ENCODE measurements around the gene FNTB.

DNA sequence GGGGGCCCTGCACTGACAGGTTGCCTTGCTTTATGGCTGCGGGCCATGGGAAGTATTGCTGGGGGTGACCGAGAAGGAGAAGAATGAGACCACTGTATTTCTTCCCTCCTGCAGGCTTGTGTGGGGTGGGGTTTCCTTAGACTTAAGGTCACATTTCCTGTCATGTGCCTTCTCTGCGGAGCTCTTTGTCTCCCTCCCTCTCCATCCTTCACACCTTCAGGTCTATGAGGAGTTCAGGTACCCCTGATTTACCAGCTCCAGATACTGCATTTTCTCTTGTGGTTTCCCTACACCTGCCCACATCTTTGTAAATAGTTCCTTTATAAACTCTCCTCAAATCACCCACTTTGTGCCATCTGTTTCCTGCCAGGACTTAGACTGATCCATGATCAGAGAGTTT, 3.6 kb downstream of the FNTB start:
- TF ChIP-seq POLR2AphosphoS5 (IDR thresholded peaks at IDR 0.05; ENCODE audit: insufficient read depth in 1 of 2, low read depth in 1 of 2), result no peak
- TF ChIP-seq, protein P1, sequence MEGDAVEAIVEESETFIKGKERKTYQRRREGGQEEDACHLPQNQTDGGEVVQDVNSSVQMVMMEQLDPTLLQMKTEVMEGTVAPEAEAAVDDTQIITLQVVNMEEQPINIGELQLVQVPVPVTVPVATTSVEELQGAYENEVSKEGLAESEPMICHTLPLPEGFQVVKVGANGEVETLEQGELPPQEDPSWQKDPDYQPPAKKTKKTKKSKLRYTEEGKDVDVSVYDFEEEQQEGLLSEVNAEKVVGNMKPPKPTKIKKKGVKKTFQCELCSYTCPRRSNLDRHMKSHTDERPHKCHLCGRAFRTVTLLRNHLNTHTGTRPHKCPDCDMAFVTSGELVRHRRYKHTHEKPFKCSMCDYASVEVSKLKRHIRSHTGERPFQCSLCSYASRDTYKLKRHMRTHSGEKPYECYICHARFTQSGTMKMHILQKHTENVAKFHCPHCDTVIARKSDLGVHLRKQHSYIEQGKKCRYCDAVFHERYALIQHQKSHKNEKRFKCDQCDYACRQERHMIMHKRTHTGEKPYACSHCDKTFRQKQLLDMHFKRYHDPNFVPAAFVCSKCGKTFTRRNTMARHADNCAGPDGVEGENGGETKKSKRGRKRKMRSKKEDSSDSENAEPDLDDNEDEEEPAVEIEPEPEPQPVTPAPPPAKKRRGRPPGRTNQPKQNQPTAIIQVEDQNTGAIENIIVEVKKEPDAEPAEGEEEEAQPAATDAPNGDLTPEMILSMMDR (IDR thresholded peaks at IDR 0.05), result no peak
